PC-3 (cell line): ENCODE results near the gene IFNGR2. TPM values are rescaled to one million over a fixed set of nuclear protein-coding genes. Genes with fewer than 3 reads are reported as not detected.
"Not testable (repeated sequence)": the region's sequence is repeated elsewhere in the genome, so short reads cannot be mapped to it uniquely, and the experiment has no call there.

Experiments
- ATAC-seq: fragments of 200-7000 bp; cut with Tn5 transposase; 2 replicates; pipeline ENCODE4 v1.9.1; 2020; ENCODE audit warnings: mild to moderate bottlenecking, moderate library complexity
- BruUV-seq: library from RNA; stranded (reverse); fragments of 400-500 nt; replicated peaks from 2 replicates; lab custom pipeline; 2021; lab: Mats Ljungman, UMichigan
- CTCF ChIA-PET: fragments of 300-600 bp; sonication (Branson Sonifier 250); formaldehyde crosslinking; loops from one replicate; lab custom pipeline; 2022; ENCODE audit warnings: antibody characterized with exemption; lab: Charles Lee
- POLR2A ChIA-PET: fragments of 300-600 bp; sonication (Branson Sonifier 250); formaldehyde crosslinking; loops from one replicate; lab custom pipeline; 2022; ENCODE audit warnings: antibody characterized with exemption; ENCODE audit not compliant: unreplicated experiment; lab: Charles Lee
- DNase-seq: peaks from one replicate; pipeline ENCODE4 v3.0.0-alpha.2; 2015
- H2AFZ ChIP-seq: fragments of 300-600 bp; sonication (generic); 2 replicates; pipeline ENCODE4 v1.6.0; 2016; ENCODE audit warnings: antibody characterized with exemption, low read length
- H3F3A ChIP-seq: fragments of 300-600 bp; sonication (generic); one replicate; pipeline ENCODE4 v1.6.0; 2017; ENCODE audit warnings: antibody characterized with exemption, low read length, control low read depth, mild to moderate bottlenecking; ENCODE audit not compliant: unreplicated experiment
- H3K27ac ChIP-seq: fragments of 300-600 bp; sonication (generic); 2 replicates; pipeline ENCODE4 v1.5.1; 2016; ENCODE audit warnings: mild to moderate bottlenecking, low read length
- H3K27me3 ChIP-seq: fragments of 300-600 bp; sonication (generic); 2 replicates; pipeline ENCODE4 v1.6.1; 2016; ENCODE audit warnings: low read length, mixed read lengths
- H3K36me3 ChIP-seq: fragments of 300-600 bp; sonication (generic); 2 replicates; pipeline ENCODE4 v1.6.1; 2016; ENCODE audit warnings: low read depth, mixed run types, low read length, mixed read lengths
- H3K4me1 ChIP-seq: fragments of 300-600 bp; sonication (generic); 2 replicates; pipeline ENCODE4 v1.5.1; 2016; ENCODE audit warnings: low read length; ENCODE audit not compliant: insufficient read depth
- H3K4me2 ChIP-seq: fragments of 300-600 bp; sonication (generic); 2 replicates; pipeline ENCODE4 v1.6.0; 2016; ENCODE audit warnings: low read length
- H3K4me3 ChIP-seq: fragments of 300-600 bp; sonication (generic); 2 replicates; pipeline ENCODE4 v1.5.1; 2016; ENCODE audit warnings: mild to moderate bottlenecking, low read length, mixed read lengths
- H3K79me2 ChIP-seq: fragments of 300-600 bp; sonication (generic); 2 replicates; pipeline ENCODE4 v1.6.1; 2017; ENCODE audit warnings: low read length, mixed read lengths
- H3K9ac ChIP-seq: fragments of 300-600 bp; sonication (generic); 2 replicates; pipeline ENCODE4 v1.6.0; 2016; ENCODE audit warnings: mild to moderate bottlenecking, low read length
- H3K9me2 ChIP-seq: fragments of 300-600 bp; sonication (generic); replicated peaks from 2 replicates; pipeline ENCODE4 v1.6.1; 2016; ENCODE audit warnings: mixed run types, low read length, mixed read lengths
- H3K9me3 ChIP-seq: fragments of 300-600 bp; sonication (generic); 2 replicates; pipeline ENCODE4 v1.6.1; 2016; ENCODE audit warnings: low read length, mixed read lengths
- H4K20me1 ChIP-seq: fragments of 300-600 bp; sonication (generic); 2 replicates; pipeline ENCODE4 v1.6.1; 2016; ENCODE audit warnings: low read length, mixed read lengths
- EZH2 ChIP-seq: fragments of 300-600 bp; sonication (generic); IDR thresholded peaks from one replicate; pipeline ENCODE4 v1.6.1; 2017; ENCODE audit warnings: antibody characterized with exemption, mild to moderate bottlenecking, low read length; ENCODE audit not compliant: unreplicated experiment
- EZH2phosphoT487 ChIP-seq: fragments of 300-600 bp; sonication (generic); IDR thresholded peaks from 2 replicates; pipeline ENCODE4 v1.6.1; 2018; ENCODE audit warnings: mild to moderate bottlenecking, antibody characterized with exemption, low read length, borderline replicate concordance
- intact Hi-C: fragments of 100-400 bp; cut with micrococcal nuclease; formaldehyde crosslinking; loops from 2 replicates; pipeline ENCODE4 v1.9.0; 2023
- total RNA-seq: library from RNA; depleted of rRNA; stranded (reverse); fragments of >200 nt; gene quantifications from 2 replicates; pipeline ENCODE4 v1.2.3, GENCODE V29; 2014
- TF ChIP-seq, protein P1 (sequence below): fragments of 300-600 bp; sonication (generic); conservative IDR thresholded peaks from 2 replicates; pipeline ENCODE4 v1.5.1; 2017; ENCODE audit warnings: antibody characterized with exemption, low read depth, mild to moderate bottlenecking, low read length

Gene IFNGR2
- total RNA-seq, 1 experiment from 2014 or later = 37.8 TPM

GRCh38 chr21:33362044-33362555 is 41.1 kb upstream of the IFNGR2 start:
- H3K9me3 ChIP-seq = peaks cover 7% of the 10 kb centered on the region; the same call in 1 of the 2 replicates
- DNase-seq = peak; percentile 36
- H3K4me3 ChIP-seq = peak overlapping the region; percentile 32
- intact Hi-C loops = no loop called here
- BruUV-seq = no TSS peak
- H3K79me2 ChIP-seq = no peaks in the 10 kb centered on the region
- peak; percentile 9; the same call in 1 of the 2 replicates for ATAC-seq
- peak overlapping the region; percentile 30 for H3K9ac ChIP-seq
- ChIA-PET POLR2A (no interaction called here), CTCF (interaction anchor here (0.6 to 2.9 kb wide), 11 partner anchors 12 to 148 kb away, joined by 4 to 22 read pairs (median 5); no protein-coding TSS in a partner anchor)
- H4K20me1 ChIP-seq = no peaks in the 10 kb centered on the region
- peaks cover 23% of the 10 kb centered on the region for H3K4me1 ChIP-seq
- no peaks in the 10 kb centered on the region for H3K27me3 ChIP-seq
- no peaks in the 10 kb centered on the region for H3F3A ChIP-seq
- no peaks in the 10 kb centered on the region for H3K9me2 ChIP-seq
- peak overlapping the region; percentile 68 for H3K27ac ChIP-seq
- H3K36me3 ChIP-seq = peaks cover 6% of the 10 kb centered on the region; the same call in 1 of the 2 replicates
- TF ChIP-seq, protein P1, sequence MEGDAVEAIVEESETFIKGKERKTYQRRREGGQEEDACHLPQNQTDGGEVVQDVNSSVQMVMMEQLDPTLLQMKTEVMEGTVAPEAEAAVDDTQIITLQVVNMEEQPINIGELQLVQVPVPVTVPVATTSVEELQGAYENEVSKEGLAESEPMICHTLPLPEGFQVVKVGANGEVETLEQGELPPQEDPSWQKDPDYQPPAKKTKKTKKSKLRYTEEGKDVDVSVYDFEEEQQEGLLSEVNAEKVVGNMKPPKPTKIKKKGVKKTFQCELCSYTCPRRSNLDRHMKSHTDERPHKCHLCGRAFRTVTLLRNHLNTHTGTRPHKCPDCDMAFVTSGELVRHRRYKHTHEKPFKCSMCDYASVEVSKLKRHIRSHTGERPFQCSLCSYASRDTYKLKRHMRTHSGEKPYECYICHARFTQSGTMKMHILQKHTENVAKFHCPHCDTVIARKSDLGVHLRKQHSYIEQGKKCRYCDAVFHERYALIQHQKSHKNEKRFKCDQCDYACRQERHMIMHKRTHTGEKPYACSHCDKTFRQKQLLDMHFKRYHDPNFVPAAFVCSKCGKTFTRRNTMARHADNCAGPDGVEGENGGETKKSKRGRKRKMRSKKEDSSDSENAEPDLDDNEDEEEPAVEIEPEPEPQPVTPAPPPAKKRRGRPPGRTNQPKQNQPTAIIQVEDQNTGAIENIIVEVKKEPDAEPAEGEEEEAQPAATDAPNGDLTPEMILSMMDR = no peak
- TF ChIP-seq EZH2phosphoT487 (no peak), EZH2 (no peak)
- peak overlapping the region; percentile 13 for H2AFZ ChIP-seq
- peak overlapping the region; percentile 70 for H3K4me2 ChIP-seq

DNA sequence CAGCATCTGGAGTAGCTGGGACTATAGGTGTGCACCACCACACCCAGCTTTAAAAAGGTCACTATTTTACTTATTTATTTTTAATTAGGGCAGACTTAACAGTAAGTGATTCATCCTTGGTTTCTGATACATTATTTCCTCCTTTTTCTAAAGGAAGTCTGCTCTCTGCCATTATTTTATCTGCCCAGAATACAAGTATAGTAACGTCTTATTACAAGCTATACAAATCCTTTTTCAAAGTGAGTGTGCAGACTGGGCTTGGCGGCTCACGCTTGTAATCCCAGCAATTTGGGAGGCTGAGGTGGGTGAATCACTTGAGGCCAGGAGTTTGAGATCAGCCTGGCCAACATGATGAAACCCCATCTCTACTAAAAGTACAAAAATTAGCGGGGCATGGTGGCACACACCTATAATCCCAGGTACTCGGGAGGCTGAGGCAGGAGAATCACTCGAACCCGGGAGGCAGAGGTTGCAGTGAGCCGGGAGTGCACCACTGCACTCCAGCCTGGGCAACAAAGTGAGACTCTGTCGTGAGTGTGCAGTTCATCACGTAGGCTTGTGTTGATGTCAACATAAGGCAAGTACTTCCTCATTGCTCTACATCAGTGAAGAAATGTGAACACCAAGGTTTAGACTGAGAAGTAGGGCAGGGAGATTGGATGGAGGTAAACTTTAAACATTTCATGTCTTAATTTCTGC is 39.2 kb upstream of the IFNGR2 start:
- H3K9me3 ChIP-seq = peaks cover 20% of the 10 kb centered on the region
- CTCF ChIA-PET = interaction anchor here (0.6 kb wide), 1 partner anchor 54 kb away, joined by 3 read pairs; no protein-coding TSS in a partner anchor
- peaks cover 23% of the 10 kb centered on the region for H3K4me1 ChIP-seq
- H3K27me3 ChIP-seq, BruUV-seq, H3K27ac ChIP-seq, H3F3A ChIP-seq, H4K20me1 ChIP-seq, H2AFZ ChIP-seq, H3K4me3 ChIP-seq, POLR2A ChIA-PET, H3K79me2 ChIP-seq, H3K9me2 ChIP-seq, intact Hi-C loops, ATAC-seq, H3K9ac ChIP-seq, H3K4me2 ChIP-seq, DNase-seq: not testable (repeated sequence)
- H3K36me3 ChIP-seq = peaks cover 12% of the 10 kb centered on the region; the same call in 1 of the 2 replicates

- Histone ChIP-seq H3K9me3 (peaks cover 20% of the 10 kb centered on the region), H3K27me3 (no peaks in the 10 kb centered on the region), H3K4me1 (peaks cover 22% of the 10 kb centered on the region), H3K4me2 (no peak overlapping the region), H3K36me3 (peaks cover 12% of the 10 kb centered on the region; the same call in 1 of the 2 replicates), H3K4me3 (no peak overlapping the region), H3F3A (no peaks in the 10 kb centered on the region), H3K9me2 (no peaks in the 10 kb centered on the region), H3K79me2 (no peaks in the 10 kb centered on the region), H2AFZ (no peak overlapping the region), H3K27ac (no peak overlapping the region), H4K20me1 (no peaks in the 10 kb centered on the region), H3K9ac (no peak overlapping the region)
- CTCF ChIA-PET = no interaction called here
- DNase-seq = no peak
- POLR2A ChIA-PET = no interaction called here
- BruUV-seq = no TSS peak
- intact Hi-C loops = no loop called here
- TF ChIP-seq EZH2 (no peak), EZH2phosphoT487 (no peak)
- TF ChIP-seq, protein P1 = no peak
- ATAC-seq = no peak
These were observed 38.4 kb upstream of the IFNGR2 start for GRCh38 chr21:33364830-33365229.
